ENCODE results near the gene CLEC16A.

Gene CLEC16A

GRCh38 chr16:11057711-11058345, 113.5 kb downstream of the CLEC16A start:
- Histone ChIP-seq H3K27ac (replicated peaks) (no peak overlapping the region), H3K4me3 (replicated peaks; ENCODE audit: insufficient read depth, low read length) (no peak overlapping the region)

GRCh38 chr16:11058832-11059231, 114.5 kb downstream of the CLEC16A start:
- TF ChIP-seq GABPA (IDR thresholded peaks at IDR 0.05; ENCODE audit: low read depth) (no peak), REST (IDR thresholded peaks at IDR 0.05; ENCODE audit: insufficient replicate concordance, low read depth) (no peak), POLR2AphosphoS5 (IDR thresholded peaks at IDR 0.05; ENCODE audit: low read depth) (no peak), SPI1 (IDR thresholded peaks at IDR 0.05; ENCODE audit: borderline replicate concordance, low read depth) (no peak)
- TF ChIP-seq, protein P1, sequence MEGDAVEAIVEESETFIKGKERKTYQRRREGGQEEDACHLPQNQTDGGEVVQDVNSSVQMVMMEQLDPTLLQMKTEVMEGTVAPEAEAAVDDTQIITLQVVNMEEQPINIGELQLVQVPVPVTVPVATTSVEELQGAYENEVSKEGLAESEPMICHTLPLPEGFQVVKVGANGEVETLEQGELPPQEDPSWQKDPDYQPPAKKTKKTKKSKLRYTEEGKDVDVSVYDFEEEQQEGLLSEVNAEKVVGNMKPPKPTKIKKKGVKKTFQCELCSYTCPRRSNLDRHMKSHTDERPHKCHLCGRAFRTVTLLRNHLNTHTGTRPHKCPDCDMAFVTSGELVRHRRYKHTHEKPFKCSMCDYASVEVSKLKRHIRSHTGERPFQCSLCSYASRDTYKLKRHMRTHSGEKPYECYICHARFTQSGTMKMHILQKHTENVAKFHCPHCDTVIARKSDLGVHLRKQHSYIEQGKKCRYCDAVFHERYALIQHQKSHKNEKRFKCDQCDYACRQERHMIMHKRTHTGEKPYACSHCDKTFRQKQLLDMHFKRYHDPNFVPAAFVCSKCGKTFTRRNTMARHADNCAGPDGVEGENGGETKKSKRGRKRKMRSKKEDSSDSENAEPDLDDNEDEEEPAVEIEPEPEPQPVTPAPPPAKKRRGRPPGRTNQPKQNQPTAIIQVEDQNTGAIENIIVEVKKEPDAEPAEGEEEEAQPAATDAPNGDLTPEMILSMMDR (IDR thresholded peaks at IDR 0.05; ENCODE audit: insufficient read depth, low read length): no peak
- Histone ChIP-seq H3K27ac (replicated peaks) (no peak overlapping the region), H3K4me3 (replicated peaks; ENCODE audit: insufficient read depth, low read length) (no peak overlapping the region), H3K27me3 (ENCODE audit: insufficient read depth, poor library complexity, severe bottlenecking) (no peaks in the 10 kb centered on the region)
- no peak for DNase-seq (ENCODE audit: low read depth in 1 of 2, low spot score in 1 of 2)

More at GRCh38 chr16:11057711-11058345, 113.5 kb downstream of the CLEC16A start:
- H3K27me3 ChIP-seq (ENCODE audit: insufficient read depth, poor library complexity, severe bottlenecking): no peaks in the 10 kb centered on the region
- DNase-seq (ENCODE audit: low read depth in 1 of 2, low spot score in 1 of 2): no peak
- TF ChIP-seq POLR2AphosphoS5 (IDR thresholded peaks at IDR 0.05; ENCODE audit: low read depth) (no peak), GABPA (IDR thresholded peaks at IDR 0.05; ENCODE audit: low read depth) (no peak), REST (IDR thresholded peaks at IDR 0.05; ENCODE audit: insufficient replicate concordance, low read depth) (no peak), SPI1 (IDR thresholded peaks at IDR 0.05; ENCODE audit: borderline replicate concordance, low read depth) (no peak)
- TF ChIP-seq, protein P1 (IDR thresholded peaks at IDR 0.05; ENCODE audit: insufficient read depth, low read length): no peak

DNA sequence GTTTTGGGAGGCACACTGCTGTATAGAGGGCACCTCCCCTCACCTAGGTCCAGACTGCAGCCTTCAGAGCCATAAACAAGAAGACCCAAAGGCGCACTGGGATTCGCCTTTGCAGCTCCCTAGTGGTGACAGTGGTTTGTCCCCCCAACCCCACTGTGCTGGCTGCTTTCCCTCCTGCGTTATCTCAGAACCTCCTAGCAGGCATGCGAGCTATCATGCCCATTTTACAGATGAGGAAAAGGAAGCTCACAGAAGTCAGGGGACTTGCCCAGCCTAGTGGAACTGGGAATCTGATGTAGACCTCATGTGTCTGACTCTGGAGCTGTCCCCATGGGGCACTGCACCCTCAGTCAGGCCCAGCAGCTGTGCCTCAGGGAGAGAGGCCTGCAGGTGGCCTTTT, 115.2 kb downstream of the CLEC16A start:
- no peak overlapping the region for H3K4me3 ChIP-seq (replicated peaks; ENCODE audit: insufficient read depth, low read length)
- H3K27me3 ChIP-seq (ENCODE audit: insufficient read depth, poor library complexity, severe bottlenecking): no peaks in the 10 kb centered on the region
- H3K27ac ChIP-seq (replicated peaks): no peak overlapping the region
- no peak for DNase-seq (ENCODE audit: low read depth in 1 of 2, low spot score in 1 of 2)
- no peak for TF ChIP-seq REST (IDR thresholded peaks at IDR 0.05; ENCODE audit: insufficient replicate concordance, low read depth)
- no peak for TF ChIP-seq GABPA (IDR thresholded peaks at IDR 0.05; ENCODE audit: low read depth)

Data from HL-60 (cell line).